NT2/D1 (cell line): ENCODE results near the gene LSM11.

Experiments
- DNase-seq: peaks from one replicate; pipeline ENCODE4 v3.0.0-alpha.2; 2011; ENCODE audit warnings: low read depth, low spot score
- H3K27me3 ChIP-seq: 2 replicates; pipeline ENCODE4 v1.6.0; 2011; ENCODE audit warnings: mild to moderate bottlenecking; ENCODE audit not compliant: insufficient read length, insufficient read depth
- H3K36me3 ChIP-seq: 2 replicates; pipeline ENCODE4 v1.6.1; 2011; ENCODE audit warnings: mild to moderate bottlenecking, low read length, mixed read lengths; ENCODE audit not compliant: insufficient read depth, insufficient read length
- H3K4me1 ChIP-seq: 2 replicates; pipeline ENCODE4 v1.5.1; 2011; ENCODE audit not compliant: insufficient read depth, insufficient read length
- H3K4me3 ChIP-seq: 2 replicates; pipeline ENCODE4 v1.5.1; 2011; ENCODE audit warnings: low read depth; ENCODE audit not compliant: insufficient read length
- H3K9ac ChIP-seq: 2 replicates; pipeline ENCODE4 v1.6.0; 2011; ENCODE audit warnings: low read depth; ENCODE audit not compliant: insufficient read length
- H3K9me3 ChIP-seq: 2 replicates; pipeline ENCODE4 v1.5.1; 2011; ENCODE audit warnings: mild to moderate bottlenecking, low read length; ENCODE audit not compliant: insufficient read depth
- SUZ12 ChIP-seq: IDR thresholded peaks from 2 replicates; pipeline ENCODE4 v1.6.1; 2011; ENCODE audit not compliant: insufficient read length, insufficient read depth; ENCODE audit errors: extremely low read depth
- YY1 ChIP-seq: IDR thresholded peaks from 2 replicates; pipeline ENCODE4 v1.6.1; 2011; ENCODE audit not compliant: insufficient read length, insufficient read depth
- ZNF274 ChIP-seq: IDR thresholded peaks from 2 replicates; pipeline ENCODE4 v1.6.1; 2011; ENCODE audit warnings: mild to moderate bottlenecking, low read depth, low read length

LSM11 gene

DNA sequence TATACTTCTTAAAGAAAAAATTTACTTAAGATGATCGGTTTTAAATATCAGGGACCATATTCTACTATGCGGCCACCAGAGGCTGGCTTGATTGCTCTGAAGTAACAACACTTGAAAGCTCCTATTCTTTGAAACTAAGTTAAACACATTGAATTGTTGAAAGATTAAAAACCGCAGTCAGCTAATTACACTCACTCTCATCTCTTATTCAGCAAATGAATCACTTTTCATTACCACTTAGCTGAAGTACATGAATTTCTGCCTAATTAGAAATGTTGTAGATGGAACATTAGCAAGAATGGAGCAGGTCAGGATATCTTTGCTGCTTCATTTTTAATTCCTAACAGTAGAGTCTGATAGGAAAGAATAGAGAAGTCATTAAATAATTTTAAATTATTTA lies 42.3 kb downstream of the LSM11 start:
- no peak for DNase-seq
- H3K9me3 ChIP-seq: no peaks in the 10 kb centered on the region
- H3K36me3 ChIP-seq: peaks cover 50% of the 10 kb centered on the region
- no peaks in the 10 kb centered on the region for H3K27me3 ChIP-seq
- H3K4me3 ChIP-seq: no peak overlapping the region
- no peak overlapping the region for H3K9ac ChIP-seq
- H3K4me1 ChIP-seq: no peaks in the 10 kb centered on the region
- TF ChIP-seq ZNF274: no peak
- TF ChIP-seq YY1: no peak
- TF ChIP-seq SUZ12: no peak

DNA sequence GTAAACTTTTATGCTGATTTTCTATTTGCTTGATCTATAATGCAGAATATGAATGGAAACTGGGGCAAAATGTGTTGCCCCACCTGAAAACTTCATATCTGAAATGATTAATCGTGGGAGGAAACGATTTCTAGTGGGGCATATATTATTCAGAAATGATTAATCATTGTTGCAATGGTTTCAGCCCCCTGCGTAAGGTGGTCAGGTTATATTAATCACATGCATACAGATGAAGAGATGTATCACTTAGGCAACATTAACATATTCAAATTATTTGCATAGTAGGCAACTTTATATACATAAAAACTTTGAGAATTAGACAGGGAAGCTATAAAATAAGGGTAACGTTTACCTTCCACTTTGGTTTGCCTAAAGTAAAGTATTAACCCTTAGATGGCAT lies 49.8 kb downstream of the LSM11 start:
- Histone ChIP-seq H3K27me3 (no peaks in the 10 kb centered on the region), H3K9me3 (no peaks in the 10 kb centered on the region), H3K9ac (no peak overlapping the region), H3K36me3 (peaks cover 40% of the 10 kb centered on the region), H3K4me1 (no peaks in the 10 kb centered on the region), H3K4me3 (no peak overlapping the region)
- TF ChIP-seq ZNF274: no peak
- TF ChIP-seq YY1: no peak
- TF ChIP-seq SUZ12: no peak
- no peak for DNase-seq

DNA sequence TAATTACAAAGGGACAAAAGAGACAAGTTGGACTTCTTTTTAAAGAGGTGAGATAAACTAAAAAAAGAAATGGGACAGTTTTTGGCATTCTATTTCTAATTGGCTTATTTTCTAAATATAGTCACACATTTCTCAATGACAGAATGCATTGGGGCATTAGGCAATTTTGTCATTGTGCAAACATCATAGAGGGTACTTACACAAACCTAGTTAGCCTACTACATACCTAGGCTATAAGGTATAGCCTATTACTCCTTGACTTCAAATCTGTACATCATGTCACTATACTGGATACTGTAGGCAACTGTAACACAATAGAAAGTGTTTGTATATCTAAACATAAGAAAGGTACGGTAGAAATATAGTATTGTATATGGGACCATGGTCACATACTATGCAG lies 56.1 kb downstream of the LSM11 start:
- Histone ChIP-seq H3K4me3 (no peak overlapping the region), H3K27me3 (no peaks in the 10 kb centered on the region), H3K4me1 (no peaks in the 10 kb centered on the region), H3K36me3 (peaks cover 33% of the 10 kb centered on the region), H3K9ac (no peak overlapping the region), H3K9me3 (no peaks in the 10 kb centered on the region)
- TF ChIP-seq ZNF274 (no peak), YY1 (no peak), SUZ12 (no peak)
- DNase-seq: no peak

DNA sequence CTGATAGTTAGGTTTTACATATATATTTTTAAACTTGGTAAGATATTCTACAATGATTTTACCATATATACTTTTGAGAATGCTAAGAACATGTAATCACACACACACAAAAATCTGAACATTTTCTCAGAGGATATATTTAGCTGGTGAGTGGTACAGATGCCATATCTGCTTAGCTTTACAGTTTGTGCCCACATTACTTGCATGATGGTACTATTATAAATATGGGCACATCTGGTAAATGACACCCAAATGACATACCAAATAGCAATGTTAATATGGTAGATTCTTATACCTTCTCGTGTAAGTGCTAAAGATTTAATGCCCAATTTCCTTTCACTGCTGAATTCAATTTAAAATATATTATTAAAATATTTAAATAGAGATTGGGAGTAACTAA lies 56.6 kb downstream of the LSM11 start:
- Histone ChIP-seq H3K36me3 (peaks cover 35% of the 10 kb centered on the region), H3K27me3 (no peaks in the 10 kb centered on the region)
- no peak for TF ChIP-seq ZNF274

DNA sequence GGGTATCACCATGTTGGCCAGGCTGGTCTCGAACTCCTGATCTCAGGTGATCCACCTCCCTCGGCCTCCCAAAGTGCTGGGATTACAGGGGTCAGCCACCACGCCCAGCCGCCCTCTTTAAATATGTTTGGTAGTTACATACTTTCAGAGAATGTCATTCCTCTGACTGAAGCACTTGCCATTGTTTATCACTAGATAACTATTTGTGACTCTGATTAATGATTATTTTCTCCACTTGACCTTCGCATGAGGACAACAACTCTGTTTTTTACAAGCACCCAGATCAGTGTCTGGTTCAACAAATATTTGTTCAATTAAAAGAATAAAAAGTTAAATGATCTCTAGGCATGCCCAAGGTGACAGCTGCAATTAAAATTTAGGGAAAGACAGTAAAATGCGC lies 59.2 kb downstream of the LSM11 start:
- no peak overlapping the region for H3K4me3 ChIP-seq
- TF ChIP-seq YY1 (no peak), ZNF274 (no peak), SUZ12 (no peak)
- H3K36me3 ChIP-seq: peaks cover 36% of the 10 kb centered on the region
- H3K4me1 ChIP-seq: no peaks in the 10 kb centered on the region
- H3K27me3 ChIP-seq: no peaks in the 10 kb centered on the region
- H3K9me3 ChIP-seq: no peaks in the 10 kb centered on the region
- no peak for DNase-seq
- no peak overlapping the region for H3K9ac ChIP-seq

More for the DNA sequence above, 56.6 kb downstream of the LSM11 start:
- DNase-seq: no peak
- Histone ChIP-seq H3K9me3 (no peaks in the 10 kb centered on the region), H3K9ac (no peak overlapping the region), H3K4me3 (no peak overlapping the region), H3K4me1 (no peaks in the 10 kb centered on the region)

DNA sequence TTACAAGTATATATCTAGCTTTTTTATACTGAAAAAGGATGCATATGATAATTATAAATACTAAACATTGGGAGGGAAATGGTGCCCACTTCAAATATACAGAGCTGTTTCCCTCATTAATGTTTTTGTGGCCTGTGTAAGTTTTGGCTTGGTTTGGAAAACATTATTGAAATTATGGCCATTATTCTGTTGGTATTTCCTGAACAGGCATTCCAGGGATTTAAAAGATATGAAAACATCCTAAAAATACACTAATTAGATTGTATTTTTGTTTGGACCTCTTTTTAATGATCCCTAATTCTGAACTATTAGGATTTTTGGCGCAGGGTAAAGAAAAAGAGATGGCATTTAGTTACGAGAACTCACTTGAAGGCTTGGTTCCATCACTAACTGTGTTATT lies 64.5 kb downstream of the LSM11 start:
- no peak for TF ChIP-seq YY1
- no peak for TF ChIP-seq ZNF274
- TF ChIP-seq SUZ12: no peak
- H3K9me3 ChIP-seq: no peaks in the 10 kb centered on the region
- no peaks in the 10 kb centered on the region for H3K4me1 ChIP-seq
- DNase-seq: no peak
- H3K9ac ChIP-seq: no peak overlapping the region
- peaks cover 67% of the 10 kb centered on the region for H3K36me3 ChIP-seq
- H3K27me3 ChIP-seq: no peaks in the 10 kb centered on the region
- no peak overlapping the region for H3K4me3 ChIP-seq
